GM10266 (cell line): ENCODE data around the gene DVL2.

ENCODE experiments used
- DNase-seq: peaks from one replicate; pipeline ENCODE4 v3.0.0; 2012; ENCODE audit errors: extremely low spot score
- TF ChIP-seq, protein P1 (sequence below): IDR thresholded peaks from 2 replicates; pipeline ENCODE4 v1.5.1; 2012; ENCODE audit warnings: mild to moderate bottlenecking, low read depth; ENCODE audit not compliant: control insufficient read depth, insufficient read depth; ENCODE audit errors: missing control alignments

The DVL2 gene

DNA sequence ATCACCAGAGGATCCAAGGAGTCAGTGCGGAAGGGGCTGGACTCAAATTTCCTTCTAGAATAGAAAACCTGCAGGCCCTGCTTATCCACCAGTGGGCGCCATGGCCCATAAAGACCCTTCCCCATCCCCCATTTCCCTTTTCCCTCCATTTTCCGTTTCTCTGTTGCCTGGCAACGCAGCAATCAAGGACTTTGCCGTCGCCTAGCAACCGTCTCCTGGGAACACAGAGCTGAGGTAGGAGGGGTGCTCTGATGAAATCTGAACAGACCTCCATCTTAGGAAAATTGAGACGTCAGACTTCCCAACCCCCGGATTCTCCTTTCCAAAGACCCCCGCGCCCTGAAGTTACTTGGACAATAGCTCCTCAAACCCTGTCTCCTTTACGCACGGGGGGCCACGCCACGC is 20.4 kb downstream of the DVL2 start:
- peak; percentile 73 for DNase-seq
- TF ChIP-seq, protein P1, sequence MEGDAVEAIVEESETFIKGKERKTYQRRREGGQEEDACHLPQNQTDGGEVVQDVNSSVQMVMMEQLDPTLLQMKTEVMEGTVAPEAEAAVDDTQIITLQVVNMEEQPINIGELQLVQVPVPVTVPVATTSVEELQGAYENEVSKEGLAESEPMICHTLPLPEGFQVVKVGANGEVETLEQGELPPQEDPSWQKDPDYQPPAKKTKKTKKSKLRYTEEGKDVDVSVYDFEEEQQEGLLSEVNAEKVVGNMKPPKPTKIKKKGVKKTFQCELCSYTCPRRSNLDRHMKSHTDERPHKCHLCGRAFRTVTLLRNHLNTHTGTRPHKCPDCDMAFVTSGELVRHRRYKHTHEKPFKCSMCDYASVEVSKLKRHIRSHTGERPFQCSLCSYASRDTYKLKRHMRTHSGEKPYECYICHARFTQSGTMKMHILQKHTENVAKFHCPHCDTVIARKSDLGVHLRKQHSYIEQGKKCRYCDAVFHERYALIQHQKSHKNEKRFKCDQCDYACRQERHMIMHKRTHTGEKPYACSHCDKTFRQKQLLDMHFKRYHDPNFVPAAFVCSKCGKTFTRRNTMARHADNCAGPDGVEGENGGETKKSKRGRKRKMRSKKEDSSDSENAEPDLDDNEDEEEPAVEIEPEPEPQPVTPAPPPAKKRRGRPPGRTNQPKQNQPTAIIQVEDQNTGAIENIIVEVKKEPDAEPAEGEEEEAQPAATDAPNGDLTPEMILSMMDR = no peak

DNA sequence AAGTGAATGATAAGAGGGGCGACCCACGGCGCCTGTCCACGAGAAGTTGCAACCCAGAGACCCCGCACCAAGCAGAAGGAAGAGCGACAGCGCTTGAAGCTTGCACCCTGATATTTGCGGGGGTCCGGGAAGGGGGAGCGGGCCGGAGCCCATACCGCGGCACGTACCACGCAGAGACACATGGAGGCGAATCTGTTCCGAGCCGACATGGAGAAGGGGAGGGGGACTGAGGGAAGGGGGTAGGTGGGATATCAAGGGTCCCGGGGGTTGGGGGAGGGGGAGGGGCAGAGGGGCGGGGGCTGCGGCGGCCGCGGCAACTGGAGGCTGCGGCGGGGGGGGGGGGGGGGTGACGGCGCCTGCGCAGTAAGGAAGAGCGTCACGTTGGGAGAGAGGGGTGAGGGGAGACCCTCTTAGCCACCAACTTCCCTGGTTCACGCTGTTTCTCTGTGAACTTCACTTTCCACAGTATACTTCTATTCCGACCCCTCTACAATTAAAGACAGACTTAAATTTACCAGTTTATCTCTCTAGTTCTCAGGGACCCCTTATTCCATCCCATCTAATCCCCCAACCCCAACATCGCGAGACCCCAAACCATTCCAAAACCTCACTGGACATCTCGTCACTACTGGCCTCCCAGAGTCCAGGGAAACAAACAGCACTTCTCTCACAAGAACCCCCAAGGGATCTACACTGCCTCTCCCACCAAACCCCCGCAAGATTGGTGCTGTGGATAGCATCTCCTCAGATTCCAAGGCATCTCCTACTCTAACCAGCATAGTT is 22.6 kb downstream of the DVL2 start:
- TF ChIP-seq, protein P1 = no peak
- DNase-seq = no peak

DNA sequence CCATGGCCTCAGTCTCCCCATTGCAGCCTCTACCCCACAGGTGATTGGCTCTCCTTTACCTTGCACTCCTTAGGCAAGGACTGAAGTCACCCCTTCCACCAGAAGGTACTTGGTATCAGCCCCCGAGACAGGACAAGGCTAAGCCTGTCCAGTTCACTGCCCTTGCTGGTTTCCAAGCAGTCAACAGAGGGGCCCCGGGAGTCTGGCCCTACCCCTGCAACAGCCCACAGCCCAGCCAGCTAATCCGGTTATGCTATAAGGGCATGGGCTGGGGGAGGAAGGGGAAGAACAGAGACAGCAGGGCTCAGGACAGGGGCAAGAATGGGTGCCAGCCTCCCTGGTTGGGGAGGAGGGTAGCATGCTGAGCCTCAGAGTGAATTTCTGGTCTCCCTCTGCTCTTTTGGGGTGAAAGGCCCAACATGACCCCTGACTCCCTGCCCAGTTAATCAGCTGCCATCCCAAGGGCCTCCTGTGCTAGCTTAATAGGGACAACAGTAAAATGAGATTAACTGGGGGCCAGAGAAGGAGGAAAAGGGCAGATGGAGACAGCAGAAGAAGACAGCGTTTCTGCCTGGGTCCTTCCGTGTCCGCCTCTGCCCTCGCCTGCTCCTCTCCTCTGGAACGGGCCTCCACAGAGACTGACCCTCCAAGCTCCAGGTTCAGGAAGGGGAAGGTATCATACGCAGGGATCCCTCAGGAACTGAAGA is 25.4 kb downstream of the DVL2 start:
- TF ChIP-seq, protein P1 = no peak
- no peak for DNase-seq

DNA sequence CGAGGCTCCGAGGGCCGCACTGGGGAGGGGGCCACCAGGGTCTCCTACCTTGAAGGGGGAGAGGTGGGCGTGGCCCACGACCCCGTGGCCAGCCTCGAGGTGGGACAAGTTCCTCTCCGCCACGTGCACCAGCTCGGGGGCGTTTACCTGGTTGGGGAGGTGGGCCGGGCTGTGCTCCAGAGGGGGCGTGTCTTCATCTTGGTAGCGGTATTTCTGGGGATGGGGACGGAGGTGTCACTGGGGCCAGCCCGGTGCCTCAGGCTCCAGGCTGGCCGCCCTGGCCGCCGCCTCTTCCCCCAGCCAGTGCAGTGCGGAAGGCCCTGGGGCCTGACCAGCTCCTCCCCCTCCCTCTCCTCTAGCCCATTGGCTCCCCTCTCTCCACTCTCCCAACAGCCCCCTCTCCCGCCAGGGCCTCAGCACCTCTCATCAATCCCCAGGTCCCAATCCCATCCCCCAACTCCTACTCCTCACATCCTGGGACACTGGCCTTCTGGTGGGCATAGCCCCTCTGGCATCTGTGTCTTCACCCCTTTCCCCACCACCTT is 26.2 kb downstream of the DVL2 start:
- no peak for DNase-seq
- TF ChIP-seq, protein P1 = no peak

DNA sequence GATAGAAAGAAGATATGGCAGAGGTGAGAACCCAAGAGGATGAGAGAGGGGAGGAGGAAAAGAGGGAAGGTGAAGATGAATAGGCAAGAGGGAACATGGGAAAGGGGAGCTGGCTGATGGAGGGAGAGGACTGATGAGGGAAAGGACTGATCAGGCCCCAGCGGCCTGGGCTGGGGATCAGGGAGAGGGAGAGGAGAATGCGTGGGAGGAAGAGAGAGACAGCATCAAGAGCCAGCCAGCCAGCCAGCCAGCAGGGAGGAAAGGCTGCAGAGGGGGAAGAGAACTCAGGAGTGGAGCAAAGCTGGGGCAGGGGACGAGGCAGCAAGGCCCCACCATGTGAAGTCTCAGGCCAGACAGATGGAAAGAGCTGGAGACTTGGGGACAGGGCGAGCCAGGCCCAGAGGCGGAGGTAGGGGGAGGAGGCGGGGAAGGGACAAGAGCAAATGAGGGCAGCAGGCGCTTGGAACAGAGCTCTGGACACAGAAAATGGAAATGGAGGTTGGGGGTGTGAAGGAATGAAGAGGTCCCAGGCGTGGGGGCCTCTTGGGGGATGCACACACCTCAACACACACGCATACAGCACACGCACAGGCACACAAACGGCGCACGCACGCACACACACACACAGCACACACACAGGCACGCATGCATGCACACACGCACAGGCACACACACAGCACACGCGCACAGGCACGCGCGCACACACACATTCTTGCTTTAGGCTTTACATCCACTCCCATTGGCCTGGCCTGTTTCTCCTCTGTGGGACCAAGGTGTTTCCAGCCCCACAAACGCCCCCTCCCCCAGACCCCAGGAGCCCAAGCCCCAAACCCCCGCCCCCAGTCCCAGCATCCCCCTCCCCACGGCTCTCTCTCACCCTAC is 27.0 kb downstream of the DVL2 start:
- DNase-seq = no peak
- TF ChIP-seq, protein P1 = no peak

GRCh38 chr17:7205561-7205960 is 28.8 kb downstream of the DVL2 start:
- DNase-seq = no peak
- TF ChIP-seq, protein P1 = no peak
